Effector memory CD4-positive, alpha-beta T cell (primary cell): ENCODE data around the gene RBMS1.
"Not testable (repeated sequence)": the region's sequence is repeated elsewhere in the genome, so short reads cannot be mapped to it uniquely, and the experiment has no call there.

Experiments
- DNase-seq, 3 donors: peaks; one replicate each; pipeline ENCODE4 v3.0.0-alpha.2; 2020
- H3K27ac ChIP-seq: 2 replicates; pipeline ENCODE4 v1.7.0; 2013; ENCODE audit warnings: mild to moderate bottlenecking, low read length, moderate library complexity; ENCODE audit not compliant: insufficient read depth, poor library complexity, severe bottlenecking
- H3K27me3 ChIP-seq: replicated peaks from 2 replicates; pipeline ENCODE4 v1.7.0; 2013; ENCODE audit warnings: mild to moderate bottlenecking, low read length; ENCODE audit not compliant: insufficient read depth, control insufficient read depth, poor library complexity, severe bottlenecking
- H3K36me3 ChIP-seq: 2 replicates; pipeline ENCODE4 v1.7.0; 2013; ENCODE audit warnings: mild to moderate bottlenecking, low read length, moderate library complexity; ENCODE audit not compliant: control insufficient read depth, insufficient read depth
- H3K4me1 ChIP-seq: 2 replicates; pipeline ENCODE4 v1.7.0; 2013; ENCODE audit warnings: low read length, mild to moderate bottlenecking; ENCODE audit not compliant: control insufficient read depth, insufficient read depth, poor library complexity, severe bottlenecking
- H3K4me3 ChIP-seq: 2 replicates; pipeline ENCODE4 v1.7.0; 2013; ENCODE audit warnings: low read length, low read depth, mild to moderate bottlenecking; ENCODE audit not compliant: insufficient read depth, poor library complexity, severe bottlenecking
- H3K9me3 ChIP-seq: 2 replicates; pipeline ENCODE4 v1.7.0; 2013; ENCODE audit warnings: mild to moderate bottlenecking, low read length, moderate library complexity; ENCODE audit not compliant: control insufficient read depth

The RBMS1 gene

GRCh38 chr2:160488289-160488688 lies 5.3 kb downstream of the RBMS1 start:
- not testable (repeated sequence) for DNase-seq, H3K36me3 ChIP-seq, H3K27me3 ChIP-seq, H3K27ac ChIP-seq, H3K4me3 ChIP-seq, H3K9me3 ChIP-seq
- peaks cover 35% of the 10 kb centered on the region for H3K4me1 ChIP-seq

GRCh38 chr2:160486341-160486740 lies 7.3 kb downstream of the RBMS1 start:
- no peaks in the 10 kb centered on the region for H3K9me3 ChIP-seq
- no peaks in the 10 kb centered on the region for H3K27me3 ChIP-seq
- no peak overlapping the region for H3K27ac ChIP-seq
- no peak overlapping the region for H3K4me3 ChIP-seq
- peaks cover 44% of the 10 kb centered on the region for H3K4me1 ChIP-seq
- no peaks in the 10 kb centered on the region for H3K36me3 ChIP-seq
- no peak for DNase-seq

- H3K4me1 ChIP-seq: peaks cover 53% of the 10 kb centered on the region
- no peaks in the 10 kb centered on the region for H3K27me3 ChIP-seq
- H3K9me3 ChIP-seq: no peaks in the 10 kb centered on the region
- no peaks in the 10 kb centered on the region for H3K36me3 ChIP-seq
- H3K4me3 ChIP-seq: peak overlapping the region; percentile 39
- H3K27ac ChIP-seq: peak overlapping the region; percentile 53
- no peak for DNase-seq
Observed at GRCh38 chr2:160484859-160485520, 8.6 kb downstream of the RBMS1 start.

- no peaks in the 10 kb centered on the region for H3K36me3 ChIP-seq
- H3K27me3 ChIP-seq: no peaks in the 10 kb centered on the region
- no peak overlapping the region for H3K4me3 ChIP-seq
- peaks cover 58% of the 10 kb centered on the region for H3K4me1 ChIP-seq
- H3K9me3 ChIP-seq: no peaks in the 10 kb centered on the region
- peak overlapping the region; percentile 50 for H3K27ac ChIP-seq
- DNase-seq: peak in 1 of 3 donors; percentile 27
Observed at GRCh38 chr2:160482673-160483072, 10.9 kb downstream of the RBMS1 start.

- DNase-seq: no peak
- no peak overlapping the region for H3K27ac ChIP-seq
- no peak overlapping the region for H3K4me3 ChIP-seq
- no peaks in the 10 kb centered on the region for H3K36me3 ChIP-seq
- peaks cover 43% of the 10 kb centered on the region for H3K4me1 ChIP-seq
- no peaks in the 10 kb centered on the region for H3K27me3 ChIP-seq
- no peaks in the 10 kb centered on the region for H3K9me3 ChIP-seq
Observed at GRCh38 chr2:160479269-160479668, 14.3 kb downstream of the RBMS1 start.

GRCh38 chr2:160478660-160479059 lies 14.9 kb downstream of the RBMS1 start:
- H3K36me3 ChIP-seq: no peaks in the 10 kb centered on the region
- H3K27me3 ChIP-seq: no peaks in the 10 kb centered on the region
- no peak overlapping the region for H3K27ac ChIP-seq
- DNase-seq: no peak
- no peaks in the 10 kb centered on the region for H3K9me3 ChIP-seq
- H3K4me1 ChIP-seq: peaks cover 39% of the 10 kb centered on the region
- no peak overlapping the region for H3K4me3 ChIP-seq

- H3K36me3 ChIP-seq: no peaks in the 10 kb centered on the region
- no peaks in the 10 kb centered on the region for H3K9me3 ChIP-seq
- peaks cover 45% of the 10 kb centered on the region for H3K4me1 ChIP-seq
- no peaks in the 10 kb centered on the region for H3K27me3 ChIP-seq
- no peak overlapping the region for H3K27ac ChIP-seq
- no peak overlapping the region for H3K4me3 ChIP-seq
- DNase-seq: no peak
Observed at GRCh38 chr2:160477032-160477431, 16.6 kb downstream of the RBMS1 start.

- Histone ChIP-seq H3K9me3 (no peaks in the 10 kb centered on the region), H3K4me1 (peaks cover 30% of the 10 kb centered on the region), H3K36me3 (no peaks in the 10 kb centered on the region), H3K27ac (peak overlapping the region; percentile 73), H3K27me3 (no peaks in the 10 kb centered on the region), H3K4me3 (no peak overlapping the region)
- no peak for DNase-seq
Observed at GRCh38 chr2:160474891-160475787, 18.5 kb downstream of the RBMS1 start.

GRCh38 chr2:160474319-160474645 lies 19.3 kb downstream of the RBMS1 start:
- H3K4me3 ChIP-seq: peak overlapping the region; percentile 4
- H3K9me3 ChIP-seq: no peaks in the 10 kb centered on the region
- DNase-seq: no peak
- H3K27me3 ChIP-seq: no peaks in the 10 kb centered on the region
- peaks cover 22% of the 10 kb centered on the region for H3K4me1 ChIP-seq
- H3K27ac ChIP-seq: peak overlapping the region; percentile 73
- H3K36me3 ChIP-seq: no peaks in the 10 kb centered on the region
